ENCODE data around the gene CTPS1. TPM values are rescaled to one million over a fixed set of nuclear protein-coding genes. Genes with fewer than 3 reads are reported as not detected.

CTPS1 gene
- total RNA-seq, 1 donor from 2014 or later = 33.0 TPM

DNA sequence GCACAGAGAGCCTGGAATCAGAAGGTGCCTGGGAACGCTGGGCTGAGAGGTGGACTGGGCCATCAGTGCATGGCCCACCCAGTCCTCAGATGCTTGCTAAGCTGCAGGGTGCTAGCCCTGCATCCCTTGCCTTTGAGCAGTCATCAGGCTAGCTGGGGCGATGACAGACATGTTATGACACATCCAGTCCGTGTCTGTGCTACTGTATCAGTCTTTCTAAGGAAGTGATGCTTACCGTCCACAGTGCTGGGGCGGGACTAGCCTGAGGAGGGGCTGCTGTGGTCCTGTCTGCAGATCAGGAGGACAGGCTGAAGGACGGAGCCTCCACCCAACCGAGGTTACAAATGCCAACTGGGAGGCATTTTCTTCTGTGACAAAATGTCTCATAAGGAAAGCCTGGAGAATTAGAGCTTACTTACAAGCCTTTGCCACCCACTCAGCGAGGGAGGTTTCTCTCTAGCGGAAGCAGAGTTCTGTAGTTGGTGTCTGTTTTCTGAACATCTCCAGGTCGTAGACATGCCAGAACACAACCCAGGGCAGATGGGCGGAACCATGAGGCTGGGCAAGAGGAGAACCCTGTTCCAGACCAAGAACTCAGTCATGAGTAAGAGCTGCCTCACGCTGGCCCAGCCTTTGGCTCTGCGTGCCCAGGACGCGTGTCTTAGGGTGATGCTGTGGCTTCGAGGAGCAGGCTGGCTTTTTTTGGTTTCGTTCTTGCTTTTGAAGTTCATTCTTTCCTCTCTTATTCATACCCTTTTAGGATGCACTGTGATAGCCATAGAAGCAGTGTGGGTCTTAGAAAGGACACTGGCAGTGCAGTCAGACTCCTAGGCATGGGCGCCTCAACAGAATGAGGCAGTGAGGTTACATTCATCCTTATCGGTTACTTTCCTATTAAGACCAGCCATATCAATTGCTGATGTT, 27.7 kb downstream of the CTPS1 start:
- peaks cover 79 to 100% of the 10 kb centered on the region in 2 donors for H3K36me3 ChIP-seq
- no peak overlapping the region for H3K27ac ChIP-seq
- no peaks in the 10 kb centered on the region for H3K9me3 ChIP-seq
- no peaks in the 10 kb centered on the region for H3K27me3 ChIP-seq
- intact Hi-C loops (cut with DNase I) = no loop called here
- no peak overlapping the region for H3K4me3 ChIP-seq
- DNase-seq (ENCODE audit: low spot score in 2 of 2) = peak in 1 of 2 donors; percentile 55
- TF ChIP-seq, protein P1, sequence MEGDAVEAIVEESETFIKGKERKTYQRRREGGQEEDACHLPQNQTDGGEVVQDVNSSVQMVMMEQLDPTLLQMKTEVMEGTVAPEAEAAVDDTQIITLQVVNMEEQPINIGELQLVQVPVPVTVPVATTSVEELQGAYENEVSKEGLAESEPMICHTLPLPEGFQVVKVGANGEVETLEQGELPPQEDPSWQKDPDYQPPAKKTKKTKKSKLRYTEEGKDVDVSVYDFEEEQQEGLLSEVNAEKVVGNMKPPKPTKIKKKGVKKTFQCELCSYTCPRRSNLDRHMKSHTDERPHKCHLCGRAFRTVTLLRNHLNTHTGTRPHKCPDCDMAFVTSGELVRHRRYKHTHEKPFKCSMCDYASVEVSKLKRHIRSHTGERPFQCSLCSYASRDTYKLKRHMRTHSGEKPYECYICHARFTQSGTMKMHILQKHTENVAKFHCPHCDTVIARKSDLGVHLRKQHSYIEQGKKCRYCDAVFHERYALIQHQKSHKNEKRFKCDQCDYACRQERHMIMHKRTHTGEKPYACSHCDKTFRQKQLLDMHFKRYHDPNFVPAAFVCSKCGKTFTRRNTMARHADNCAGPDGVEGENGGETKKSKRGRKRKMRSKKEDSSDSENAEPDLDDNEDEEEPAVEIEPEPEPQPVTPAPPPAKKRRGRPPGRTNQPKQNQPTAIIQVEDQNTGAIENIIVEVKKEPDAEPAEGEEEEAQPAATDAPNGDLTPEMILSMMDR (IDR thresholded peaks at IDR 0.05) = no peak
- peaks cover 6 to 8% of the 10 kb centered on the region in 2 donors for H3K4me1 ChIP-seq

DNA sequence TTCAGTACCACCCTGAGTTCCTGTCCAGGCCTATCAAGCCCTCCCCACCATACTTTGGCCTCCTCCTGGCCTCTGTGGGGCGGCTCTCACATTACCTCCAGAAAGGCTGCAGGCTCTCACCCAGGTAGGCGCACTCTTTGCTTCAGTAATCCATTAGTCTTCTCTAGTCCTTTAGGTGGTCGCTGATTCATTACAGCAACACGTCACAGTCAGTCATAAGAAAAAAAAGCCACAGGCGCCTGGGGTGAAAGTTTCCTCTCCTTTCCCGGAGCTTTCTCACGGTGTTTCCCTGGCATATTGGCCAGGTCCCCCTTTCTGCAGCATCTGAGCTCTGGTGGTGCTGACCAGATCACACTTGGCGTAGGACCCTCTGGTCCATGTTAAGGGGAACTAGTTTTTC, 30.0 kb downstream of the CTPS1 start:
- no peaks in the 10 kb centered on the region for H3K27me3 ChIP-seq
- TF ChIP-seq, protein P1 (IDR thresholded peaks at IDR 0.05) = no peak
- no peaks in the 10 kb centered on the region for H3K9me3 ChIP-seq
- intact Hi-C loops (cut with DNase I) = no loop called here
- H3K36me3 ChIP-seq = peaks cover 71 to 100% of the 10 kb centered on the region in 2 donors
- no peak overlapping the region for H3K4me3 ChIP-seq
- H3K4me1 ChIP-seq = peaks cover 0 to 3% of the 10 kb centered on the region in 2 donors
- H3K27ac ChIP-seq = no peak overlapping the region
- DNase-seq (ENCODE audit: low spot score in 2 of 2) = no peak

DNA sequence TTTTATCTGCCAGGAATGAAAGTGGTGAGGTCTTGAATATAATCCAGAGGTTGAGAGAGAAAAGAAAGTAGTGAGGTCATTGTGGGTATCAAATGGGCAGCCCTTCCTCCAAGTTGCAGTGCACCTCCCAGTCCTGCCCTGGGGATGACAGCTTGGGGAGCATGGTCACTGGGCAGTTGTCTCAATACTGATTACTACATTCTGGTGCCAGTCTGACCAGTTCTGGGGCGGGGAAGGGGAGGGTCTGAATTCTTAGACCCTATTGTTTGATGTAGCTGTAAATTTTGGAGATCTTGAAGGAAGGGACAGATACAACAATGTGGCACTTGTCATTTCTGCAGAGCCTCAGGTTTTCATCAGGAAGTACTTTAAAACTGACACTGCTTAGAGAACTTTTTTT, 30.8 kb downstream of the CTPS1 start:
- TF ChIP-seq, protein P1 (IDR thresholded peaks at IDR 0.05) = no peak
- Histone ChIP-seq H3K4me3 (no peak overlapping the region), H3K27me3 (no peaks in the 10 kb centered on the region), H3K36me3 (peaks cover 72 to 100% of the 10 kb centered on the region in 2 donors), H3K4me1 (peaks cover 0 to 3% of the 10 kb centered on the region in 2 donors), H3K27ac (no peak overlapping the region), H3K9me3 (no peaks in the 10 kb centered on the region)
- no peak for DNase-seq (ENCODE audit: low spot score in 2 of 2)
- intact Hi-C loops (cut with DNase I) = no loop called here

DNA sequence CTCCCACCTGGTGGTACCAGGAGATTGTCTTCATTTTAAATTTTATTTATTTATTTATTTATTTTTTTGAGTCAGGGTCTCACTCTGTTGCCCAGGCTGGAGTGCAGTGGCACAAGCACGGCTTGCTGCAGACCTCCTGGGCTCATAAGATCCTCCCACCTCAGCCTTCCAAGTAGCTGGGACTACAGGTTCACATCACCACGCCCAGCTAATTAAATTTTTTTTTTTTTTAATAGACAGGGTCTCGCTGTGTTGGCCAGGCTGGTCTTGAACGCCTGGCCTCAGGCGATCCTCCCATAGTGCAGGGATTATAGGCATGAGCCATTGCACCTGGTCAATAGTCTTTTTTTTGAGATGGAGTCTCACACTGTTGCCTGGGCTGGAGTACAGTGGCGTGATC, 33.5 kb downstream of the CTPS1 start:
- TF ChIP-seq, protein P1 (IDR thresholded peaks at IDR 0.05) = no peak
- no peak overlapping the region for H3K4me3 ChIP-seq
- H3K4me1 ChIP-seq = peaks cover 0 to 3% of the 10 kb centered on the region in 2 donors
- no peaks in the 10 kb centered on the region for H3K27me3 ChIP-seq
- no peaks in the 10 kb centered on the region for H3K9me3 ChIP-seq
- DNase-seq (ENCODE audit: low spot score in 2 of 2) = no peak
- intact Hi-C loops (cut with DNase I) = no loop called here
- H3K27ac ChIP-seq = no peak overlapping the region
- H3K36me3 ChIP-seq = peaks cover 69 to 98% of the 10 kb centered on the region in 2 donors

DNA sequence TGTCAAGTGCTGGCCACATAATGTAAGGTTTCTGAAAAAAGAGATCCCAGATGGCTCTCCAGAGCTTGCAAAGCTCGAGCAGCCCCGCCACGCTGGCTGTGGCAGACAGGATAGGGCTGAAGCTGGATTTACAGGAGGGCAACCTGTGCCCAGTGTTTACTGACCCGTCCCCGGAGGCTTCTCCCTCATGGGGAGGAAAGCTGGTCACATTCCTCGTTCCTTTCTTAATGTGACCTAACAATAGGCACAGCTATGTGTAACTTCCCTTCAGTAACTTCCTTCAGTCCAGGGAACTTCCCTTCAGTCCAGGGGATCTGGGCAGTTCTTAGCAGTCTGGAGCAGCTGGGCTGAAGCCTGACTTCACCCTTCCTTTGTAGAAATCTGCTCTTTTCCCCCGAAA, 34.3 kb downstream of the CTPS1 start:
- peaks cover 64 to 96% of the 10 kb centered on the region in 2 donors for H3K36me3 ChIP-seq
- no peak for DNase-seq (ENCODE audit: low spot score in 2 of 2)
- no peaks in the 10 kb centered on the region for H3K9me3 ChIP-seq
- H3K4me3 ChIP-seq = no peak overlapping the region
- no peaks in the 10 kb centered on the region for H3K27me3 ChIP-seq
- intact Hi-C loops (cut with DNase I) = no loop called here
- H3K27ac ChIP-seq = peak overlapping the region; percentile 4 to 36
- peaks cover 0 to 3% of the 10 kb centered on the region in 2 donors for H3K4me1 ChIP-seq
- TF ChIP-seq, protein P1 (IDR thresholded peaks at IDR 0.05) = no peak

Data from ascending aorta (tissue), 2 donors.